ENCODE data around the gene SLC25A48.
"Not testable (repeated sequence)": the region's sequence is repeated elsewhere in the genome, so short reads cannot be mapped to it uniquely, and the experiment has no call there.

Gene SLC25A48

DNA sequence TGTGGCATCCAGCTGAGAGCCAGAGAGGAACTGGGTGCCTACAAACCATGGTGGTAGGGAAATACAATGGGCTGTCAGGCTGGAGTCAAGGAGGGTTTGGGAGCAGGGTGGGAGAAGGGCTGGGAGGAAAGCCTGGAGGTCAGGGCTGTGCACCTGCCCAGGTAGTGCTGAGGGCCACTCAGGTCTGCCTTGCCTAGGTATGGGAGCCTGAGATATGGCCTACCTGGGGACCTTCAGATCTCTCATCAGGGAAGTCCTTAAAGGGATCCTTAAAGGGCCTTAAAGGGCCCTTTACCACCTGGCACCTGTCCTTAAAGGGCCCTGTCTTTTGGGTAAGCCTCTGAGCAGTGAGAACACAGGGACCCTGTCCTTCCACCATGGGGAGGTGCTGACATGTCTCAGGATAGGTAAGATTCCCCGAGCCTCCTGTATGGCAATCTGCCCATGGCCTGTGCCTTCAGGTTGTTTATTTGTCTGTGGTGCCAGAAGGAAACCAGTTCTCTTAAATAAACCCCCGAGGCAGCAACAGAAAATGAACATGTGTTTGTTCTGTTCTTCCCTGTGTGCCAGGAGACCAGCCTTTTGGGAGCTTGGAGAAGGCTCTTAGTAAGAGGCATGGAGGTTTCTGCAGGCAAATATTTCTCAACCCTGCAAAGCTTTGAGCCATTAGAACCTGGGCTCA lies 23.3 kb downstream of the SLC25A48 start:
- DNase-seq (ENCODE audit: low read depth in 2 of 2), result no peak

DNA sequence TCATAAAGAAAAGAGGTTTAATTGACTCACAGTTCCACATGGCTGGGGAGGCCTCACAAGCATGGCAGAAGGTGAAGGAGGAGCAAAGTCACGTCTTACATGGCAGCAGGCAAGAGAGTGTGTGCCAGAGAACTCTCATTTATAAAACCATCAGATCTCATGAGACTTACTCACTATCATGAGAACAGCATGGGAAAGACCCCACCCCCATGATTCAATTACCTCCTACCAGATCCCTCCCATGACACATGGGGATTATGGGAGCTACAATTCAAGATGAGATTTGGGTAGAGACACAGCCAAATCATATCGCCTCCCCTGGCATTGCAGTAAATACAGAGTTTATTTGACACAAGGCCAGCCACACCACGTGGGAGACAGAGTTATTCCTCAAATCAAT lies 24.7 kb downstream of the SLC25A48 start:
- DNase-seq (ENCODE audit: low read depth in 2 of 2), result not testable (repeated sequence)

GRCh38 chr5:135859641-135860040 lies 25.2 kb downstream of the SLC25A48 start:
- no peak for DNase-seq (ENCODE audit: low read depth in 2 of 2)

DNA sequence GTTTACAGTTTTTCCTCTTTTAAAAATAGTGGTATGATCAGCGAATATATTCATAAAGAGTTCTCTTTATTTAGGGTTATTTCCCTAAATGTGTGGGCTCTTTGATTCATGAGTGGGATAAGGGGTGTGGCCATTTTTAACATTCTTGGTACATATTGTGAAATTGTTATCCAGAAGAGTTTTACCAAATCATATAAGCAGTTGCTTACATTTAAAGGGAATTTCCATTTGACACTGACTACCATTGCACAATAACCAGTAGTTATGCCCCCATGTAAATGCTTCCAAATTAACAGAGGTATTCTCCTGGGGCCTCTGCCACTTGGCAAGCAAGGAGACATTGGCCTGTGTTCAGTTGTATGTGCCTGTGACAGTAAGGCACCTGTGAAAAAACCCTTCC lies 27.2 kb downstream of the SLC25A48 start:
- DNase-seq (ENCODE audit: low read depth in 2 of 2), result no peak

- no peak for DNase-seq (ENCODE audit: low read depth in 2 of 2)
These were observed 27.6 kb downstream of the SLC25A48 start for GRCh38 chr5:135862086-135862485.

DNA sequence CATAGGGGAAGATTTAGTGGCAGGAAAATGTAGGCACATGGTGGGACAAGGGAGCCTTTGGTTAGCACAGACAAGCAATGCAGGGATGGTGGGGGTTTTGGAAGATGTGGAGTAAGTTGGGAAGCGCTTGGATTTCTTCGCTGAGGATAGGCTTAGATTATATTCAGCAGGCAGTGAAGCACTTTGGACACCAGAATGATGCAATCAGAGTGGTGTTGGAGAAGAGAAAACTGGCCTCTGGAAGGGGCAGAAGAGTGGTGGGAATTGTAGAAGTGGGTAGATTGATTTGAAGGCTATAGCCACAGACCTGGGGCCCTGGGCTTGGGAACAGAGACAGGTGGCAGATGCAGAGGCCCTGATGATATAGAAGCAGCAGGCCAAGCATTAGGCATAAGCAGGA lies 28.3 kb downstream of the SLC25A48 start:
- DNase-seq (ENCODE audit: low read depth in 2 of 2), result no peak

GRCh38 chr5:135864503-135865435 lies 30.3 kb downstream of the SLC25A48 start:
- no peak for DNase-seq (ENCODE audit: low read depth in 2 of 2)

GRCh38 chr5:135866016-135866415 lies 31.6 kb downstream of the SLC25A48 start:
- no peak for DNase-seq (ENCODE audit: low read depth in 2 of 2)

DNA sequence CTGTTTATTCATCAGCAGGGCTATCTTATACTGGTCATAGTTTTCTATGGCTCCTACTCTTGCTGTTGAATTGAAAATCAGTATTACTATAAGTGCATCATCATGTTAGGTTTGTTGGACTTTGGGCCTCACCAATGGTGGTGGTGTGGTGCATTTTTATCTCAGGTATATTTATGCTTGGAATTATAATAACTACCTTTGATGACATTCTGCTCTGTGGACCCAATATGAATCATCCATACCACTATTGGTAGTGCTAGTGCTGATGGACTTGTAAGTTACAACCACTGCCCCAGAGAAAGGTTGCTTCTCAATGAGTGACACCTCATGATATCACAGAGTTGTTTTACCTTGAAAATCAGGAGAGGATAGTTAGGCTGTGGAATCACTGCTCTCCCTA lies 33.1 kb downstream of the SLC25A48 start:
- DNase-seq (ENCODE audit: low read depth in 2 of 2), result no peak

DNA sequence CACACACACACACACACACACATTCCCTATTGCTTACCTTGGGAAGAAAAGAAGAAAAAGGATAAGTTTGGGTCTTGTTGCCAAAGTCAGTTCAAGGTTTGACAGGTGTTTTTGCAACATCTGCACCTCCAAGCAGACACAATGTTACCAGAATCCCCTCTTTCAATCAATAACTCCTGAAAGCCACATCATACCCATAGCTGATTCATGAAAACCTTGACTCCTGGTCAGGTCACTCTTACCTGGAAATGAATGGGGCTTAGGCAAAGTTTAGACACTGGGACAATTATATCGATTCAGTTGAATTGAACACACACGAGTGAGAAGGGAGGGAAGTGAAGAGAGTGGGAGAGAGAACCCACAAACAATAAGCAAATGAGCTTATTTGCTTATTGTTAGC lies 34.2 kb downstream of the SLC25A48 start:
- DNase-seq (ENCODE audit: low read depth in 2 of 2), result no peak

DNA sequence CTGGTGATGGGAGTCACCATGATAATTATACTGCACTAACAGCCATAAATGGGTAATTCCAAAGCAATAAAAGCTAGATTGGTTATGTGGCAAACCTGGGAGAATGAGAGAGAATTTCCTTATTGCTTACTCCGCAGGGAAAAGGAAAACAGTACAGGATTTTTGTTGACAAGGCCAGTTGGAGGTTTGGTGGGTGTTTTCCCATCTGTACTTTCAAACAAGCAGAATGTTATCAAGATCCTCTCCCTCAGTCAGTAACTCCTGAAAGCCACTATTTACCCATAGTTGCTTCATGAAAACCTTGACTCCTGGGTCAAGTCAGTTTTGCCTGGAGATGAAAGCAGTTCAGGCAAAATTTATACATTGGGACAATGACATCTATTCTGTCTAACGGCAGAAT lies 34.8 kb downstream of the SLC25A48 start:
- no peak for DNase-seq (ENCODE audit: low read depth in 2 of 2)

DNA sequence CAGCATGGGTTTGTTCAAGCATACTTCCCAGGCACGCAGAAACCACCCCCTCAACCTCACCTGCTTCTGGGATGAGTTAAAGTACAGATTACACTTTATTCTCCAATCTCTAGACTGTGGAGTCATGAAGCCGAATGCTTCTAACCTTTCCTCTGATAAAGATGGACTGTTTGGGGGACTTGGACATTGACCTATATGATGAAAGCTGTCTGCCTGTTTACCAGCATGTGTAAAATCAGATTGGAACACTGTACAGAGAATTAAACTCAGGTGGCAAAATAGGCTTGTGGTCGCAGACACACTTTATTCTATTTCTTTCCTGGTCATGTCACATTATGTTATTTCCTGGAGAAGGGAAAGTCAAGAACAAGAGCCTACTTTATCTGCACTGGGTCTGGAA lies 35.5 kb downstream of the SLC25A48 start:
- no peak for DNase-seq (ENCODE audit: low read depth in 2 of 2)

DNA sequence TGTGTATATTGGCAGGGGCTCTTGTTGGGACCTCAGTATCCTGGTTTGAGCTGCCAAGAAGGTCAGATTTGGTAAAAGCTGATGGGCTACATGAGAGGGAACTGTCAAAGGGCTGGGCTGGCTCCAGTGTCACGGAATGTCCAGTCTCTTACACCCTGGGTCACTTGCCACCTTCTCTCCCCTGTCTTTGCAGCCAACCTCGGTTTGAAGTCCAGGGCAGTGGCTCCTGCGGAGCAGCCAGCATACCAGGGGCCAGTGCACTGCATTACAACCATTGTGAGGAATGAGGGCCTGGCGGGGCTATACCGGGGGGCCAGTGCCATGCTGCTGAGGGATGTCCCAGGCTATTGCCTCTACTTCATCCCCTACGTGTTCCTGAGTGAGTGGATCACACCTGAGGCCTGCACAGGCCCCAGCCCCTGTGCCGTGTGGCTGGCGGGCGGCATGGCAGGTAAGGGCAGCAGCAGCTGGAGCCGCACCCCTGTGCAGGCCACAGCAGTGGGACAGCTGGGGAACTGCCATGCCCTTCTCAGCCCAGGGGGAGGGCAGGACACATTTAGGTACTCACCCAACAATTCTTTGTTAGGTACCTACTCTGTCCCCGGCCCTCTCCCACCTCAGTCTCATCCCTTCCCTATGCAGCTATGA lies 36.9 kb downstream of the SLC25A48 start:
- no peak for DNase-seq (ENCODE audit: low read depth in 2 of 2)

- no peak for DNase-seq (ENCODE audit: low read depth in 2 of 2)
These were observed 39.4 kb downstream of the SLC25A48 start for GRCh38 chr5:135873831-135874230.

DNA sequence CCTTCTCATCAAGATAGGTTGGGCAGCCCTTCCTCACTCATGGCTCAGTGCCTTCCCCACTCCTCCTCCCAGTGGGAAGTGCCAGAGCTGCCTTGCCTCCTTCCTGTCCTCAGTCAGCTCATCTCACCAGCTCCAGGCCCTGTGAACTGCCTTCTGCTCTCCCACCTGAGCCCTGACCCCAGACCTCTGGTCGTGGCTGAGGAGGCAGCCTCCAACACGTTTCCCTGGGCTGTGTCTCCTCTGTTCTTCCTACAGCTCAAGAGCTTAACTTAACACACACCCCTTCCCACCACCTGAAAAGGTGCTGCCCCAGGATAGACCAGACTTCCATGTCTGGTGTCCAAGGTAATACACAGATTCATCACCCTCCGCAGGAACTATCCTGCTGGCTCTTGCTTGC lies 40.0 kb downstream of the SLC25A48 start:
- DNase-seq (ENCODE audit: low read depth in 2 of 2), result no peak

DNA sequence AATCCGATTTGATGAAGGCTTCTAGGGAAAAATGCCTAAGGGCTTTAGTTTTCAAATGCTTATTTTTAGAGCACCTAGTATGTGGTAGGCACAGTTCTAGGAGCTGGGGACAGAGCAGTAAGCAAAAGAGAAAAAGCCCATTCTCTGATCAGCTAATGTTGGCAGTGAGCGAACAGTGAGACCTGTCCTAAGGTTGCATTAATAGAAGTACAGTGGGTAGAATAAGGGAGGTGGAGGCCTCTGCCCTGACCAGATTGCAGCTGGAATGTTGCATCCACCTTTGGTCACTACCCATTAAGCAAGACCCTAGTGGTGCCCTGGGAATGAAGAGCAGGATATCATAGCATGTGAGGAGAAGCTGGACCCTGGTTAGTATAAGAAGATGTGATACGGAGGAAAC lies 41.1 kb downstream of the SLC25A48 start:
- no peak for DNase-seq (ENCODE audit: low read depth in 2 of 2)

- no peak for DNase-seq (ENCODE audit: low read depth in 2 of 2)
These were observed 41.7 kb downstream of the SLC25A48 start for GRCh38 chr5:135876146-135876545.

GRCh38 chr5:135877570-135878155 lies 43.2 kb downstream of the SLC25A48 start:
- DNase-seq (ENCODE audit: low read depth in 2 of 2), result no peak

DNA sequence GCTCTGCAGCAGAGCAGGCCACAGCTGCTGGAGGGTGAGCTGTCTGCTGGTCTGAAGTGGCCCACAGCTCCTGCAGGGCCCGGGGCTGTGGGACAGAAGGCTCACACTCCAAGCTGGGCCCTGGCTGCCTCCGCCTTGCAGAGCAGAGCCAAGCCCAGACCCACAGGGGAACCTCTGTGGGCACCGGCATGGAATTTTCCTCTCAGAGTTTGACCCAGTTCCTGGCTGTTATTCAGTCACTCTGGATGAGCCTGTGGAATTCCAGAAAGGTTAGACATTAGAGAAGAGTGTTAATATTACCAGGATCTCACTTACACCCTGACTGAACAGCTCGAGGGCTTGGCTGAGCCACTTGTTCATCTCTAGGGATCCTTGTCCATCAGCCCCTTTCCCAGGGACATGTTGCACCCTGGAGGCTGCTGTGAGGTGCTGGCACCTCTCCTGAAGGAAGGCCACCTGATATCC lies 43.7 kb downstream of the SLC25A48 start:
- no peak for DNase-seq (ENCODE audit: low read depth in 2 of 2)

GRCh38 chr5:135879591-135879990 lies 45.1 kb downstream of the SLC25A48 start:
- DNase-seq (ENCODE audit: low read depth in 2 of 2), result no peak

- no peak for DNase-seq (ENCODE audit: low read depth in 2 of 2)
These were observed 45.8 kb downstream of the SLC25A48 start for GRCh38 chr5:135880278-135880677.

DNA sequence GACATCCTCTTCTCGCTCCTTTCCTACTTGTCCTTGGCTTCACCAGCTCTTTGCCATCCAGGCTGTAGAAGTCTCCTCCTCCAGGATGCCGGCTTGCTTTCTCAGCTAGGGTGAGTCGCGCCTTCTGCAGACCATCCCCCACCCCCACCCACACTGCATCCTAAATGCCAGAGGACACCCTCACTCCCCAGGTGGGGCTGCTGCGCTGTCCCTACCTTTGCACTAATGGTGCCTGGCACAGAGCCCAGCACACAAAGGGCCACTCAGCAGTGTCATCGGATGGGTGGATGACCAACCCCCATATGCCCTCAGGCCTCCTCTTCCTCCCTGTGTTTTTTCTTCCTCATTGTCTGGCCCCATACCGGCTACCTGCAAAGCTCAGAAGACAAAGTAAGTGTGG lies 46.3 kb downstream of the SLC25A48 start:
- no peak for DNase-seq (ENCODE audit: low read depth in 2 of 2)
